ENCODE measurements around the gene PLAC1.

GRCh38 chrX:134603806-134604700 lies 54.2 kb downstream of the PLAC1 start:
- TF ChIP-seq, protein P1, sequence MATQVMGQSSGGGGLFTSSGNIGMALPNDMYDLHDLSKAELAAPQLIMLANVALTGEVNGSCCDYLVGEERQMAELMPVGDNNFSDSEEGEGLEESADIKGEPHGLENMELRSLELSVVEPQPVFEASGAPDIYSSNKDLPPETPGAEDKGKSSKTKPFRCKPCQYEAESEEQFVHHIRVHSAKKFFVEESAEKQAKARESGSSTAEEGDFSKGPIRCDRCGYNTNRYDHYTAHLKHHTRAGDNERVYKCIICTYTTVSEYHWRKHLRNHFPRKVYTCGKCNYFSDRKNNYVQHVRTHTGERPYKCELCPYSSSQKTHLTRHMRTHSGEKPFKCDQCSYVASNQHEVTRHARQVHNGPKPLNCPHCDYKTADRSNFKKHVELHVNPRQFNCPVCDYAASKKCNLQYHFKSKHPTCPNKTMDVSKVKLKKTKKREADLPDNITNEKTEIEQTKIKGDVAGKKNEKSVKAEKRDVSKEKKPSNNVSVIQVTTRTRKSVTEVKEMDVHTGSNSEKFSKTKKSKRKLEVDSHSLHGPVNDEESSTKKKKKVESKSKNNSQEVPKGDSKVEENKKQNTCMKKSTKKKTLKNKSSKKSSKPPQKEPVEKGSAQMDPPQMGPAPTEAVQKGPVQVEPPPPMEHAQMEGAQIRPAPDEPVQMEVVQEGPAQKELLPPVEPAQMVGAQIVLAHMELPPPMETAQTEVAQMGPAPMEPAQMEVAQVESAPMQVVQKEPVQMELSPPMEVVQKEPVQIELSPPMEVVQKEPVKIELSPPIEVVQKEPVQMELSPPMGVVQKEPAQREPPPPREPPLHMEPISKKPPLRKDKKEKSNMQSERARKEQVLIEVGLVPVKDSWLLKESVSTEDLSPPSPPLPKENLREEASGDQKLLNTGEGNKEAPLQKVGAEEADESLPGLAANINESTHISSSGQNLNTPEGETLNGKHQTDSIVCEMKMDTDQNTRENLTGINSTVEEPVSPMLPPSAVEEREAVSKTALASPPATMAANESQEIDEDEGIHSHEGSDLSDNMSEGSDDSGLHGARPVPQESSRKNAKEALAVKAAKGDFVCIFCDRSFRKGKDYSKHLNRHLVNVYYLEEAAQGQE (IDR thresholded peaks at IDR 0.05; ENCODE audit: insufficient replicate concordance, low read depth) = no peak
- TF ChIP-seq, protein P2, sequence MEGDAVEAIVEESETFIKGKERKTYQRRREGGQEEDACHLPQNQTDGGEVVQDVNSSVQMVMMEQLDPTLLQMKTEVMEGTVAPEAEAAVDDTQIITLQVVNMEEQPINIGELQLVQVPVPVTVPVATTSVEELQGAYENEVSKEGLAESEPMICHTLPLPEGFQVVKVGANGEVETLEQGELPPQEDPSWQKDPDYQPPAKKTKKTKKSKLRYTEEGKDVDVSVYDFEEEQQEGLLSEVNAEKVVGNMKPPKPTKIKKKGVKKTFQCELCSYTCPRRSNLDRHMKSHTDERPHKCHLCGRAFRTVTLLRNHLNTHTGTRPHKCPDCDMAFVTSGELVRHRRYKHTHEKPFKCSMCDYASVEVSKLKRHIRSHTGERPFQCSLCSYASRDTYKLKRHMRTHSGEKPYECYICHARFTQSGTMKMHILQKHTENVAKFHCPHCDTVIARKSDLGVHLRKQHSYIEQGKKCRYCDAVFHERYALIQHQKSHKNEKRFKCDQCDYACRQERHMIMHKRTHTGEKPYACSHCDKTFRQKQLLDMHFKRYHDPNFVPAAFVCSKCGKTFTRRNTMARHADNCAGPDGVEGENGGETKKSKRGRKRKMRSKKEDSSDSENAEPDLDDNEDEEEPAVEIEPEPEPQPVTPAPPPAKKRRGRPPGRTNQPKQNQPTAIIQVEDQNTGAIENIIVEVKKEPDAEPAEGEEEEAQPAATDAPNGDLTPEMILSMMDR (IDR thresholded peaks at IDR 0.05; ENCODE audit: insufficient read depth, low read length) = no peak
- no peak for TF ChIP-seq SPI1 (IDR thresholded peaks at IDR 0.05; ENCODE audit: borderline replicate concordance, low read depth)
- no peak for TF ChIP-seq POLR2AphosphoS5 (IDR thresholded peaks at IDR 0.05; ENCODE audit: low read depth)
- no peak for TF ChIP-seq GABPA (IDR thresholded peaks at IDR 0.05; ENCODE audit: low read depth)
